GM19324 (cell line): ENCODE results near the gene CCDC138.

ENCODE experiments used
- ATAC-seq: cut with Tn5 transposase; IDR thresholded peaks from one replicate; pipeline ENCODE4 v1.9.1; 2021; ENCODE audit warnings: mild to moderate bottlenecking, moderate library complexity; ENCODE audit not compliant: unreplicated experiment, low FRiP score

CCDC138 gene

DNA sequence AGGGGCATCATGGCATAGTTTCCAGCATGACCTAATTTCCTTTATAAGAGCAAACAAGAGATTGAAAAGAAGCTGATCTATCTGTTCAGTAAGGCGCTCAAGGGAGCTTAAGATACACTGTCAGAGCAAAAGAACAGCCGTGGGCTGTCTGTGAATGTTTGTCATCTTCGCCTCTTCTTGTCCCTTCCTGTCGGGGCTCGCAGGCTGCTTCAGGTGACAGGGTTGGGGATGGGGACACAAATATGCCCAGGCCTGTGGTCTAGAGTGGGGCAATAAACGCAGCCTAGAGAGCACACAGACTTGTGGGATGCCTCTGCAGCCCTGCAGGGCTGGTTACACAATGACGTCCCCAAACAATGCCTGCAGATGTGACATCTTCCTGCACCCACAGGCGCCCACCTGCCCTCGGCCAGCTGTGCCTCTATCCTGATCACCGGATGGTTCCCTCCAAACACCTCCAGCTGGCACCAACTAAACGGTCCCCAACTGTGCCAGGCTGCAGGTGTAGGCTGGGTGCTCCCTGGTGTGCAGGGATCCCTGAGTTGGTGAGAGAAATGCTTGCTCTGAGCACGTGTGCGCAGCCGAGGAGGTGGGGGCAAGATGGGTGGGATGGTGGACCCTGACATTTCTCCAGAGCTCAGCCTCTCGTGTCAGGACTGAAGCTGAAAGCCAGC lies 129.7 kb downstream of the CCDC138 start:
- ATAC-seq: no peak

DNA sequence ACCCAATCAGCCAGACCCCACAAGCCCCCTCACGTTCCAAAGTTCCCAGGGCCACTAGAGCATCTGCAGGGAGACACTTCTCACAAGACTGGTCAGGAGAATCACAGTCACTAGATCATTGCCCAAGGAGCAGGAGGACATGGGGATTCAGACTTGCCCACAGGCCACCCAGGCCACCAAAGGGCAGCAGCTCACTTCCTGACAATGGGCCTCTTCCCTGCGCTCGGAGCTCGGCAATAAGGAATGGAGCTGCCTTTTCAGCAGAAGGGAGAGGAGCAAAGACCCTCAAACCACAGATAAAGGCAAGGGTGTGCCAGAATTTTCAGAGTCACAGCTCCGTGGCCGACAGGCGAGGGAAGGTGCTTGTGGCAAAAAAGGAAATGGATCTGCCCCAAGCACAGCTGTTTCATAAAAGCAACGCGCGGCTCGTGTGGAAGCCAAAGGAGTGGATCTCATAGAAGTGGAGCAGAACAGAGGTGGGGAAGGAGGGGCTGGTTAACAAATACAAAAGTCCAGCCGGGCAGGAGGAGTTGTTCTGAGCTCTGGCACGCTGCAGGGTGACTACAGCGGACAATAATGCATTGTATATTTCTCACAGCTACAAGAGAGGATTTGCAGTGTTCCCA lies 130.3 kb downstream of the CCDC138 start:
- no peak for ATAC-seq

DNA sequence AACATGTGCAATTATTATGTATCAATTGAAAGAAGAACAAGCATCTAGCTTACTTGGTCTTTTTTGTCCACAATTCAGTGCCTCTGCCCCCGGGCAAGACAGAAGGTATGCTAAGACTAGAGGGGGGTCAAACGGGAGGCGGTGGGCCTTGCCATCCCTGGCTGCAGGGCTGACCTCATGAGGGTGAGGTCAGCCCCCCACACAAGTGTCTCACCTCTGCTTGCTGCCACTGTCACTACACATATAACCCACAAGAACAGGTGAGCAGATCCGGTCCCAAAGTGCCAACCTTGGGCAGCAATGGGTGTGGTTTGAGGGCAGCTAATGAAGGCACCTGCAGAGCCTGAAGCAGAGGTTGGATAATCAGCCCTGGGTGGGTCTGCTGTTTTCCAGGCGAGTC lies 131.0 kb downstream of the CCDC138 start:
- no peak for ATAC-seq

DNA sequence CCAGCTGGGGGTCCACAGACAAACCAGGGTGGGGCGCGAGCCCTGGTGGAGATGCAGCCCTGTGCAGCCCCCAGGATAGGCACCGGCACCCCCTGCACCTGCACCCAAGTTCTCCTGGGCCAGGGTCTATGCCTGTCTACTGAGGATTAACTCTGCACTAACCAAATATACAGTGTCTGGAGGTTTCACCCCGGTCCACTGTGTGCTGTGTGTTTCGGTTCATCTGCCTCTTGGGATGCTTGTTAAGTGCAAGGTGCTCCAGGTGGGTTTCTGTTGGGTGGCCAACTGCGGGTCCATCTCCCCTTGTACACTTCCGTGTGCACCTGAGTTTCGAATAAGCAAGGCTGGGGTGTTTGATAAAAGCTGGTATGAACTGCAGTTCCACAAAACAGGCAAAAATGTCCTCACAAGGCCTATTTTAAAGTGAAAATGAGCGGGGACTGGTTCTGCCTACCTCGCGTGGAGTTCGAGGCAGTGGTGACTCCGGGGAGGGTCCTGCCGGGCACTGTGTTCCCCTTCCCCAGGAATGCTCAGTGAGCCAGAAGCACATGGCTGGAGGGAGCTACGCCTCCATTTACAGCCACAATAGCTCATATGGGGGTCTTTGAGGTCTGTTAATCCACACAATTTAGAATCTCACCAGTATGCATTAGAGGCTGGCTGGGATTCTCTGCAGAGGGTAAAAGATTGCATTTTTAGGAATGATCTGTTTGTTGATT lies 131.7 kb downstream of the CCDC138 start:
- ATAC-seq: no peak

DNA sequence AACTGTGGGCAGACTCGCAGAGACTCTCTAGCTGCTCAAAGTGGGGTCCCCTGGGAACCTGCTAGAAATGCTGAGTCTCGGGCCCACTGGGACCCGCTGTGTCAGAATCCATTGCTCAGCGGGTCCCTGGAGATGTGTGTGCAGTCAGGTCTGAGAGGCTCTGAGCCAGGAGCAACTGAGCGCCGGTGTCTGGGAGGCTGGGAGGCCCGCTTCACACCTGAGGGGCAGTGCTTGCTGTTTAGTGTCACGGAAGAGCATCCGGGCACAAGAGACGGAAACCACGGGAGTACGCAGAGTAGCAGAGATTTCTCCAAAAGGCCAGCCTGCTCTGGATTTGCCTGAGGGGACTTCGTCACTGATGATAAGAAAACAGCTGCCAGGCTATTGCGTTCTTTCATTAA lies 132.4 kb downstream of the CCDC138 start:
- ATAC-seq: no peak

DNA sequence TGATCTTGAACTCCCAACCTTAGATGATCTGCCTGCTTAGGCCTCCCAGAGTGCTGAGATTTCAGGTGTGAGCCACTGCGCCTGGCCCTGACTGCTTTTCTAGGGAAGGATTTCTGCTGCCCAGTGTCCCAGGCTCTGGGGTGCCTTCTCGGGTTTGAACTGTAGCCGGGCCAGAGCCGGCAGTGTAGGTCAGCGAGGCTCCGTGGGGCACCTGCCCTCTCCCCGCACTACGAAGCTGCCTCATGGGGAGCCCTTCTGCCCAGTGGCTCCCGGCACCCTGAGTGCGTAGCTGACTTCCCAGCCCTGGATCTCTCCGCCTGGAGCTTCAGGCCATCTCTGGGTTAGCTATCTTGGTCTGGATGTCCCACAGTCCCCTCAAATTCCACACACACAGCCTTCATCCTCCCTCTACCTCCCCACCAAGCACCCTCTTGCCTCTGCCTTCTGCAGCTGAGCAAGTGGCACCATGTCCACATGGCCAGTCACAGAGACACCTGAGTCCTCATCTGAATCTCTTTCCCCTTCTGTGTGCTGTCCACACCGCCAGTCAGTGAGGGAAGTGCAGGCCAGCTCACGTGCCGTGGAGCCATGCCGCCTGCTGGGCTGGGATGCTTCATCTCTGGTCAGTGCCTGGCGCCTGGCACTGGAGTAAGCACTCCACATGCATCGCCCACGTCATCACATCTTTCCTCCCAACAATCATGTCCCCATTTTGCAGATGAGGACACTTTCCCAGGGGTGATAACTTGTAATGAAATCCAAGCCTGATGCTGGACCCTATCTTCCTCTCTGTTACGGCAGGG lies 133.2 kb downstream of the CCDC138 start:
- no peak for ATAC-seq

DNA sequence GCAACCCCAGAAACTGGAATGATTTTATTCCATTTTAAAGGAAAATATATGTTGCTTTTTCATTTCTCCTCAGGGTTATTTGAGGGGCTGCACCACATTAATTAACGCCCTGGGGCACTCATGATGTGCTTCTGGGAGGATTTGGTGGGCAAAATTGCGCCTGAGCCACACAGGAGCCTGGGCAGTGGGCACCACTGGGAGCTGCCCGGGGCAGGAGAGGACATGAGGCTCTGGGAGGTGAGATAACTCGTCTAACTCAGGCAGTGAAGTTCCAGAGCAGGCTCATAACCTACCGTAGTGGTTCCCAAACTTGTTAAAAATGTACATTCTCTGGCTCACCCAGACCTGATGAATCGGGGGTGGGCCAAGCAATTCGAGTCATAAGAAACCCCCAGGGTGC lies 134.1 kb downstream of the CCDC138 start:
- no peak for ATAC-seq

DNA sequence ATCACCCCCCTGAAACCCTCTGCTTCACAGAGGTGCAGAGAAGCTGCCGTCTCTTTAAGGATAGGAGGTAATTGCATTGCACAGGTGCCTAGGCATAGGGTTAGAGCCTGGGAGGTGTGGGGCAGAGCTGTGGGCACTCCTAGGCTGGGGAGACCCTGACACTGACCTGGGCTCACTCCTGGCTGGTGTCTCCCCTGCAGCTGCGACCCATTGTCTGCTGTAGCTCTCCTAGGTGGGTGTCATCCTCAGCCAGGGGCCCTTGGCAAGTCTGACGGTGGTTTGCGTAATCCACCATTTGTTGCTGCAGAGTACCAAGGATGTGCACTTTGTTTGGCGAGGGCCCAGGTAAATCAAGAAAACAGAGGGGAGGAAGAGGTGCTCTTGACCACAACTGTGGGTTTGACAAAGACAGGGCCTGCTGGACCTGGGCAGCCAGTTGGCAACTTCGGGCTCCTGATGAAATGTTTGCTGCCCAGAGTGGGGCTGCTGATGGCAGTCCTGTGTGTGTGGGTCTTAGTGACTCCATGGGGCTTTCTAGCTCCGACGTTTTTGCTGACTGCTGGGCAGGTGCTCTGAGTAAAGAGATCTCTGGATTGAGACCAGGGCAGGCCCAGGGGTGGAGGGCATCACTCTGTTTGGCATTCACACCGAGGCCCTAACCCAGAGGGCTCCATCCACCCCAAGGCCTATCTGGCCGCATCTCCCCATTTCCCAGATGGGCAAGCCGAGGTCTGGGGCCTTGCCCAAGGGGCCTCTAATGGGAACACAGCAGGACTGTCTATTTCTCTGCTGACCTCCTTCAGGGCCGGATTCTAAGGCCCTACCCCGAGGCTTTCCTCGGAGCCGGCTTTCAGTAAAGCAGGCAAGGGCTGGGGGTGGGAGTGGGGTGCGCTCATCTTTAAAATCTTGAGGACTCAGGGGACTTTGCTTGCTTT lies 134.8 kb downstream of the CCDC138 start:
- no peak for ATAC-seq

DNA sequence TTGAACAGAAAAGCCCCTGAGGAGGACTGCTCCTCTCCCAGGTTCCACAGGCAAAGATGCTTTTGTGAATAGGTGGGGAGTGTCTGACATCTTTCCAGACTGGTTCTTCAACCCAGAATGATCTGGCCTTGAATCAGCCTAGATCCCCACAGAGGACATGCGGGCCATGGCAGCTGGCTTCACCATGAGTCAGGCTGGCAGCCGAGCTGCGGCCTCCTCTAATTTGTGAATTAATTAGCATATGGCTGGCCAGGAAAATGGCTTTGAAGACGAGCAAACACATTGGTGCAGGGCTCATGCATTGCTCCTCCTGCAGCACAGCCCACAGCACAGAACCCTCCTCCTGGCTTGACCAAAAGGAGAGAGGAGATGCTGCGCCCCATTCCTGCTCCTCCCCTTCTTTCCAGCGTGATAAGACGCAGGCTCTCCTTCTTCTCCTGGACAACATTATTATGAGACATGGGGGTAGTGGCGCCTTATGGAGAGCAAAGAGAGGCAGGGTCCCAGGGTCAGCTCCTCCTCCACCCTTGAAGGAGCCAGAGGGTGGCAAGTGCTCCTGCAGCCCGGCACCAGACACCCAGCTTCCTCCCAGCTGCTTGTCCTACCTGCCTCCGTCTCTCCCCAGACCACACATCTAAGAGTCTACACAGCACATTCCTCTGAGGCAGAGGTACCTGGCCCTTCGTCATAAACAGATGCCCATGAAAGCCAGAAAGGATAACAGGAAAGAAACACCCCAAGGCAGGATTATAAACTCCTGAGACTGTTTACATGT lies 135.8 kb downstream of the CCDC138 start:
- ATAC-seq: no peak

DNA sequence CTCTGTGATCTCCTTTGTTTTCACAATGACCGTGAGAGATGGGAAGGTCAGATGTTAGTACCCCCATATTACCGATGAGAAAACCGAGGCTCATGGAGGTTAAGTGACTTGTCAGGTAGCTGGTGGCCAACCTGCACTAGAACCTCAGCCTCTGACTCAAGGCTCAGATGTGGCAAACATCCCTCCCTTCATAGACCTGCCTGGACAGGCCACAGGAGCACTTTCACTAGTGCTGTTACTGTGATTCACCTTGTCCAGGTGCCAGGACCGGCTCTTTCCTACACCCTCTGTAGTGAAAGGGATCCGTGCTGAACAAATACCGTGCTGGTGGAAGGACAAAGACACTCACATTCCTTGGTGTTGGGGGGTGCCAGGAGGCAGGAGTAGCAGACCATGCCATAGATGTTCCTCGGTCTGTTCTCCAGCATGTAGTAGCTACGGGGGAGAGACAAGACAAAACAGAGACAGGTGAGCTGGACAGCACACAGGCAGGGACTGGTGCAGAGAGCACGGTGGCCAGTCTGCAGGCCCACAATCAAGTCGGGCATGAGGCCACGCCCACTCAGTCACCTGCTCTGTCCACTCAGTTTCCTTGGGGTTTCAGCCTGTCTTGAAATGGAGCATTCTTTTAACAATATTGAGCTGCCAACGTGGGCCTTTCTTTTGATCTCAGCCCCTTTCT lies 136.6 kb downstream of the CCDC138 start:
- ATAC-seq: no peak

DNA sequence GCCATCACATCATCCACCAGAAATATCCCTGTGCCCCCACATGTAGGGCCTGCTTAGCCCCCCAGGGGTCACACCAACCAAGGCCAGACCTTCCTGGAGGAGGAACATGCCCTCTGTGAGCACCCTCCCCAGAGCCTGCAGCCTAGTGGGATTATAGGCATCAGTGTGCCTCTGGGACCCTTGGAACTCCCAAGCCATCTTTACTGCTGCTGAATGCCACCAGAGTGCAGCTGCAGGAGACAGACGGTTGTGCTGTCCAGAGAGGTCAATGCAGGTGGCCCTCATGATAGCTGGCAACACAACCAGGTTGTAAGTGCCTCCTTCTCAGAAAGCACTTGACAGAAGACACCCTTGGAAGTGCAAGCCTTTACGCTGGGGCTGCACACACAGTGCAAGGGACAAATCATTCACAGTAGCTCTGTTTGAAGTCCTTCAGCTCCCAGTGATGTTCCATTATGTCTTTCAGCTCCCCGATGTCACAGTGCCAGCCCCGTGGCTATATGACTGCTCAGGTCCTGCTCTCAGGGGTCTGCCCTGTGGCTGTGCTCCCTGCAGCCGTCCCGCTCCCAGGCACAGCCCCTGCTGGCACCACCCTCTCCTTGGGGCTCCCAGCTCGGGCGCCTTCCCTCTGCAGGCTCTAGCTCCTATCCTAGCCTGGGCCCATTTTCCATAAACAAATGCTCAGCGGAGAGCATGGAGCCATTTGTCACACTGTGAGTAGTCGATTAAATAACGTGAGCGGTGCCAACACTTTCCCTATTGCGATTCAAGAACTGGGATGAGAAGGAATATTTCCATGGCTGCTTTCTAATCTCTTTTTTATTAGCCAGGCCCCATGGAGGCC lies 137.4 kb downstream of the CCDC138 start:
- ATAC-seq: no peak

DNA sequence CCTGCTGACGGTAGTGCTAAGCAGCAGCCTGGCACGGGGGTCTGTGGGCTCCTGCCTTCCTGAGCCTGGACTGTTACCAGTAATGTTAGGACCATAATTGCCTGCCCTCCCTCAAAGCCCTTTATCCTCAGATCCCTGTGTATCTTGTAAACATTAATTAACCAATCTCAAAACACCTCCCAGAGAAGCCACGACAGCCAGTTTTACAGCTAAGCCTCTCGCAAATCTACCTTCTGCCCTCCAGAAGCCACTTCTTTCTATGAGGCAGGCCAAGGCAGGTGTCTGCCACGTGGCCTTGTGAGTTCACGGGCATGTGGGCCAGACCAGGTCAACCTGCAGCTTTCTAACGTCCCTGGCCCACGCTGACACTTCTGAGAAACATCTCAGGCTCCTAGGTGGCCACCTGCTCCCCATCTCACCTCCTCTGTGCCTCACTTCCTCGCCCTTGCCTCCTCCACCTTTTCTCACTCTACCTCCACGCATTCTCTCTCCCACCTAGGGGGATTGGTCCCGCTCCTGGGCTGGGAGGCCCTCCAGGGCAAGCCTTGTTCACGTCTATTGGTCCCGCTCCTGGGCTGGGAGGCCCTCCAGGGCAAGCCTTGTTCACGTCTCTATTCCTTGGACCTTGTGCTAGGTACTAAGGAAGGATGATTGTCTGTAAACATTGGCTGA lies 138.1 kb downstream of the CCDC138 start:
- ATAC-seq: no peak

DNA sequence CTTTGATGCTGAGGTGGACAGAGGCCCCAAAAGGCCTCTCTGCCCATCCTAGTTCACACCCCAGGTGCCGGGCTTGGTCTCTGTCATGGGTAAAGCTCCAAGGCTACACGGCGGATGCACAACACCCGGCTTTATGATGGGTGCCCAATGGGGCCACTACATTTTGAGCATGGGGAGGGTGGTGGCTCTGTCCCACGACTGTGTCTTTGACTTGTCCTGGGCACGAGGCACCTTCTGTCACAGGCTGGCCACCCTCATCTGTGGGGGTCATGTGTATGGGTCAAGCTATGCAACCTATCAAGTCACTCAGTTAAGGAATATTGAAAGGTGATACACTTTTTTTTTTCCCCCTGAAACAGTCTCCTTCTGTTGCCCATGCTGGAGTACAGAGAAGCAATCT lies 138.7 kb downstream of the CCDC138 start:
- no peak for ATAC-seq

DNA sequence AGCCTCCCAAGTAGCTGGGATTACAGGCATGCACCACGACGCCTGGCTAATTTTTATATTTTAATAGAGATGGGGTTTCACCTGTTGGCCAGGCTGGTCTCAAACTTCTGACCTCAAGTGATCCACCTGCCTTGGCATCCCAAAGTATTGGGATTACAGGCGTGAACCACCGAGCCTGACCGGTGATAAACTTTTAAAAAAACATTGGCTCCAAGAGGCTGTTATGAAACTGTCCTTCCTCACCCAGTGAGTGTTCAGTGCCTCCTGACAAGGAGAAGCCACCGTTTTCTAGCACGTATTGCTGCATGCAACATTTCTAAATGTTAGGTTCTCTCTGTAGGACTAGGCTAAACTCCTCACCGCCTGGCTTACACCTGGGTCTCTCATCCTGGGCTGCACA lies 139.2 kb downstream of the CCDC138 start:
- ATAC-seq: no peak
